ENCODE results near the gene RUFY4.
"Not testable (repeated sequence)": the region's sequence is repeated elsewhere in the genome, so short reads cannot be mapped to it uniquely, and the experiment has no call there.

RUFY4 gene

DNA sequence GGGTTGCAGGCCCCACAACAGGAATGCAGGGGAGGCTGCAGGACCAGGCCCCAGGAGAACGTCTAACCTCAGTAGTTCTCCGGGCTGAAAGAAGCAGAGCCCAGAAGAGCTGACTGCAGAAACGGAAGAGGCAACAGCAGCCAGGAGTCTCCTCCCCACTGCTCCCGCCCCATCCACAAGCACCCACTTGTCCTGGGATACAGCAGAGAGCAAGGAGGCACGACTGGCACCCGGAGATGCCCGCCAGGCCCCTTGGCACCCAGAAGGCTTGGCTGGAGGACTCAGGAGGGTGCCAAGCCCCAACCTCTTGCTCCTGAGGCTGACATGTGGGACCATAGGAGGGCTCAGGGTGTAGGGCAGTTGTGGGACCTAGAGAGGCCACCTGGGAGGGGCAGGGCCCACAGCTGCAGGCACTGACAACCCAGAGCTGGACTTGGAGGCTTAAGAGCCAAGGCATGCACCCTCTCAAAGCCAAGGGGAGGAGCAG, 37.2 kb upstream of the RUFY4 start:
- DNase-seq, result no peak

DNA sequence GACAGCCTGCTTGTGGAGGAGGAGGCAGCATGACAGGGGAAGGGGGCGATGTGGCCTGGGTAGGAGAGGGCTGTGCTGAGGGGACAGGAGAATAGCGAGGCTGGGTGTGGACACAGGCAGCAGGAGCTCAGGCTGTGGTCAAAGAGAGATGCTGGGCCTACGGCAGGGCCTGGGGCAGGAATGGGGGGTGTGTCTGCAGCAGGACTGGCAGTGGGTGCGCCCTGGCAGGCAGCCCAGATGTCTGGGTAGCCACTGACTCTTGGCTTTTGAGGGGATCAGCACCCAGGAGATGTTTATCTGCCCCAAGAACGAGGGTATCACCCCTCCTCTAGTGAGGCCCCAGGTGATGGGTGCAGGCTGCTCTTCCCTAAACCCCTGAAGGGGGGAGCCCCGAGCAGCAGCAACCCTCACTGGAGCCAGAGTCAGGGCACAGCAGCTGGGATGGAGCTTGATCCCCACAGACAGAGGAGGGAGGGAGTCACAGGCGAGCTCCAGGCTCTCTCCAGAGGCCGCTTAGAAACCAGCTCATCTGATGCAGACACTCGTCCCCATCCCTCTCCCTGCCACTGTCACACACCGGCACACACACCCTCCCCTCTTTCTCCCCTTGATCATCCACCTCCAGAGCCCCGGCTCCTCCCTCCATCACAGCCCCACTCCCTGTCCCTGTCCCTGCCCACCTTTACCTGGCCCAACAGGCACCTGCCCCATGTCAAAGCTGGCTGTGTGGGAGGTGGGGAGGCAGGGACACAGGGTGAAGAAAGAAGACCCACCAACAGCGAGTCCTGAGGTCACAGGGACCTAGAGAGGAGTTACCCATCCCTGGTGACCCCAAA, 36.5 kb upstream of the RUFY4 start:
- DNase-seq, result no peak

DNA sequence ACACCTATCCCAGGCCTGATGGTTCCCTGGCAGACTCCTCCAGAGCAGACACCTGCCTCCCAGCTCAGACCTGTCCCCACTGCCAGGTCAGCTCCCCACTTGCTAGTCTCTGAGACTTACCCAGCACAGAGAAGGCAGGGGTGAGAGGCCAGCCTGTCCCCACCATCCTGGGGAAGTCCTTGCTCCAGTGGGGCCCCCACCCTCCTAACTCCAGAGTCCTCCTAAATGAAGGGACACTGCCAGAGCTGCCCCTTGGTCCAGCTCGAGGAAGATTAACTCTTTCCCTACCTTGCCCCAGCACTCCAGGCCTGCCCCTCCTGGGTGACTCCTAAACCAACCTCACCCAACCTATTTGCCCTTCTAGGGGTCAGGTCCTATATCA, 35.9 kb upstream of the RUFY4 start:
- DNase-seq, result no peak

DNA sequence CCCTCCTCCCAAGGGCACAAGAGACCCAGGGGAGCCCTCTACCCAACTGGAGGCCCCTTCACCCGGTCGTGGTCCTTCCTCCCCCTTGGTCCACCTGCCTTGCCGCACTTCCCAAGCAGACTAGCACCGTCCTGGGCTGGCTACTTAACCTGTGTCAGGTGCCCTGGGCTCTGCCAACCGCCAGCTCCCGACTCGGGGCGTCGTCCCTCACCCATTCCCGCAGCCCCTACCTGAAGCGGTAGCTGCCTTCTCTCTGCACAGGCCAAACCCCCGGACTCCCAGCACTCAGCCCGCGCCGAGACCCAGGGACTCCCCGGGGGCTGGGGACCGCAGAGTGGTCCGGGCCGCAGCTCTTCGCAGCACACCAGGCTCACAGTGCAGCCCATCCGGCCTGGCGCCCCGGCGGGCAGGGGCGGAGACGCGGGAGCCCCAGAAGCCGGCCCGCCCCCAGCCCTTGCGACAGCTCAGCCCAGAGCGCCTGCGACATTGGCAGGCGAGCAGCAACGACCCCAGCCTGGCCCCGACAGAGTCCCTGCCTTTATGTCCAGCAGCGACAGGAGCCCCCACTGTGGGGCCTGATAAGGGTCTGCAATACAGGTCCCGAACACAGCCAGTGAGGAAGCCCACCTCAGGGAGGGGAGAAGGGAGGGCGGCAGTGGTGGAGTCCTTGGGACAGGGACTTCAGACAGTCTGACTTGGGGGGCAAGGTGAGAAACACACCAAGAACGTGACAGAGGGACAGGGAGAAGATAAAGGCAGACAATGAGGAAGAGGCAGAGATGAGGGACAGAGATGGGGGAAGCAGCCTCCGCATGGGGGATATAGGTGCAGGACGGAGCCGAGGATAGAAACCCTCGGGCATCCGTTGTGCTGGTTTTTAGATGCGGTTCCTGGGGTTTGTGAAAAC, 35.2 kb upstream of the RUFY4 start:
- DNase-seq, result no peak

DNA sequence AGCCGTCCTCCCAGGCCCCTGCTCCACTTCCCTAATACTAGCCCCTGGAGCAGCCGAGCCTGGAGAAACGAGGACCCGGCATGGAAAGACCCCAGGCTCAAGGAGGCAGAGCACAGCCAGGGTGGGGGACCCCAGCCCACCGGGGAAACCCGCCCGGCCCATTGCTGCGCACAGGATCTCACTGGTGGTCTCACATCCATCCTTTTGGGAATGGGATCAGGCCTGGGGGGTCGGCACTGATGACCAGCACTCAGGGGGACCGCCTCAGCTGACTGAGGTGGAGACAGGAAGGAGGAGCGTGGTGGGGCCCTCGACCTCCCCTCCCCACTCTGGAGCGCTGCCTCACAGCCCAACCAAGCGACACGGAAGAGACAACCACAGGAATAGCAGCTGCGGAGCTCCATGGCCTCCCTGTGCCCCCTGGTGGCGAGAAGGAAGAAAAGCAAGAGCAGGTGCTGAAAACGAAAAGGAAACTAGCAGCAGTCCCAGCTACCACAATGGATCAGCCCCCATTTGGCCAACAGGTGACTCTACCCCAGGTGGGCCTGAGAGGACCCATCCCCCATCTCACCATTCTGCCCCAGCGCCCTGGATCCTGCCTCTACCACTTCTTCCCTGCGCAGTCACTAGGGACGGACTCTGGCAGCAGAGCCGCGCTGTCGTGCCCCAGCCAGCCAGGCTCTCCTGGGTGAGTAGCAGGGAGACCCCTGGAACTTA, 34.4 kb upstream of the RUFY4 start:
- peak in 1 of 2 experiments; percentile 43 for DNase-seq

DNA sequence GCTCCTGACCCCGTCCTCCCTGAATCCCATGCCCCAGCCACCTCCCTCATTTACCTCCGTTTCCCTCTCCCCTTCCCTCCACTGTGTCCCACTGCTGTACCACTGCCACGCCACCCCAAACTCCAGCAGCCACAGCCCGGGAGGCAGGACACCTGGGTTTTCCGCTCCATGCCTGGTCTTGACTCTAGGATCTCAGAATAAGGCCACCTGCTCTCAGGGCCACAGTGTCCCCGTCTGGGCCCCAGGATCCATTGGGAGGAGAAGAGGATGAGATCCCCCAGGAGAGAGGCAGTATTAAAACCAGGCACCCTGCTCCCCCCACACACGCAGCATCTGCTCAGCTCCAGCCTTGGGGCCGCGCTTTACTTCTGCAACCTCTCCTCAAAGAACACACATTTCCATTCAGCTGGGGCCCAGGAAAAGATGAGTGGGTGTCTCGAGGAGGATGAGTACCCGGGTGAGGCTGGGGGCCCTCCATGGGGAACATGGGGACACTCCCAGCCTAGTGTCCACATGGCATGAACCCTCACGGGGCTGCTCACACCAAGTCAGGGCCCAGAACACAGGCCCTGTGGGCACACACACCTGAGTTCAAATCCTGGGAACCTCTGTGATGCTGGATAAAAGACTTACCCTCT, 33.5 kb upstream of the RUFY4 start:
- no peak for DNase-seq

DNA sequence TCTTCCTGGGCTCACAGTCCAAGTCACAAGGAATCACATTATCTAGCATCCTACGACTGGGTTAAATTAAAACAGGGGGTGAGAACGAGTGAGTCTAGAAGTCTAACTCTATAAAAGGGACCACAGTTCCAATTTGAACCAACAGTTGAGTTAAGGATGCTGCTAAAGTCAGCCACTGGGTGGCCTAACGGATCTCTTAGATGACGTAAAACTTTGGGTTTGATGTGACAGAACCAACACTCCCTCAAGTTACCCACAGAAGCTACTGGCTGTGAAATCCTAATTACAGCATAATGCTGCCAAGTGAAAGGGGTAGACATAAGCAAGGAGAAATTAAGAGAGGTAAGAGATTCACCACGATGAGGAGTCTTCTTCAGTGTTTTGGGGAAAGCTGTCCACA, 32.7 kb upstream of the RUFY4 start:
- DNase-seq, result no peak

DNA sequence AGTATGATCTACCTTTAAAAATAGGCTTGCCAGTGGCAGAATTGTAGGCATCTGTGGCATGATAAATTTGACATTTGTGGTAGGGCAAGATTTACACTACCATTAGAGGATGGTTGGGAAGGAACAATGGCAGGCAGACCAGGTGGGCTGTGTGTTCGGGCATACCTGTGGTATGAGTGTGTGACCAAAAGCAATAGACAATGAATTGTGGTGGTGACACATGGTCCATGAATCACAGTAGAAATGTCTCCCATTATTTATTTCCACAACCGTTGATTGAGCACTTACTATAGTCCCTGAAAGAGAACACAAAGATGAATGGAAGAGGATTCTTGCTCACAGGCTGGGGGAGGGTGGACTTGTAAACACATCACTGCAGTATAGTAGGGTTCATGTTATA, 29.9 kb upstream of the RUFY4 start:
- no peak for DNase-seq

DNA sequence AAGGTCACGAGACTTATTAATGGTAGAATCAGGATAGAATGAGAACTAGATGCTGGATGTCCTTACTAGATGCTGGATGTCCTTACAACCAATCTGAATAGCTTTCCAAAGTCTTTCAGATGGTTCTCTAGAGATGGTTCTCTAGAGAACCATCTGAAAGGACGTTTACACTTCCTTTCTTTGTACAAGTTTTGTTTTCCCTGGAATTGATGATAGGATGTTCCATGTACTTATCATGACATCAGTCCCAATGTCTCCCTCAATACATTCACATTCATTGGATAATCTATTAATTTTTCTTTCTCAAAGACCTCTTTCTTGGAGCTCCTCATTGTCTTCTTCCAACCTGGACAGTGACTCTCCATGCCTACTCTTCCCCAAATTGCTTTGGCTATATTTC, 28.2 kb upstream of the RUFY4 start:
- no peak for DNase-seq

DNA sequence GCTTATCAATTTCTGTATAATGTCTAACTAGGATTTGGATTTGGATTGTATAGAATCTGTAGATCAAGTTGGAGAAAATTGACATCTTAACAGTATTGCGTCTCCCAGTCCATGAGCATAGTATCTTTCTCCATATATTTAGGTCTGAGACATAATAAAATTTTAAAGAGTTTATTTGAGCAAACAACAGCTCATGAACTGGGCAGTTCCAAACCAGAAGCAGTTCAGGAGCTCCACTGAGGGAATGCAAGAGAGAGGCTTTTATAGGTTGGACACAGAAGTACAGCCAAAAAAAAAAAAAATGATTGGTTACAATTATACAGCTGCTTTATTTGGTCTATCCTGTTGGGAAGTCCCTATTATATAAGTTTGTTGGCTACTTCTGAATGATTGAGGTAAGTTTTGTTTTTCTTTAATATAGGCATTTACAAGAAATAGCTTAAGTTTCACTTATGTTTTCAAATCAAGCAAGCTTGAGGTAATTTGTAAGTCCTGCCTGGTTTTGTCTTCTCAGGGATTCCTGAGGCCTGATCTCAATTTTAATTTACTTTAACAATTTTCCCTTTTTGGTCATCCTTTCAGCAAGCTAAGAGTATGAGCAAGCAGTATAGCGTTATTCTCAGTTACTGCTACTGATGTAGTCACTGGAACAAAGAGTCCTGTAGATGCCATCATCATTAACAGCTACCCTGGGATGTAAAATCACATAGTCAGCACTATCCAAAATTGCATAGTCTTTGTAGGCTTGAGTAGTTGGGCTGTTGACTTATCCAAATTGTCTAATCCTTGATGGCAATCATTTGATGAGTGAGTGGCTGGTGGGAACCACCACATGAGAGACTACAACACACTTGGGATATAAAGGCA, 27.5 kb upstream of the RUFY4 start:
- no peak for DNase-seq

DNA sequence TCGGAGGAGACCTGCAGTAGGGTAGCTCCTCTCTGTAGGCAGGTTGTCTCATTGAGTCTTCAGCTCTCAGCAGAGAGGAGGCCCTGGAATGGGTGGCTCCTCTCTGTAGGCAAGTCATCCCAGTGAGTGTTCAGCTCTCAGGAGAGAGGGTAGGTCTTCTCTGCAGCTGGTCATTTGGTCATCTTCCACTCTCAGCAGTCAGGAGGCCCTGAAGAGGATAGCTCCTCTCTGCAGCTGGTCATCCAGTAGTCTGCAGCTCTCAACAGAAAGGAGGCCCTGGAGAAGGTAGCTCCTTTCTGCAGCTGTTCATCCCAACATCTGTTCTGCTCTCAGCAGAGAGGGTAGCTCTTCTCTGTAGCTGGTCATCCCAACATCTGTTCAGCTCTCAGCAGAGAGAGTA, 26.0 kb upstream of the RUFY4 start:
- DNase-seq, result no peak

DNA sequence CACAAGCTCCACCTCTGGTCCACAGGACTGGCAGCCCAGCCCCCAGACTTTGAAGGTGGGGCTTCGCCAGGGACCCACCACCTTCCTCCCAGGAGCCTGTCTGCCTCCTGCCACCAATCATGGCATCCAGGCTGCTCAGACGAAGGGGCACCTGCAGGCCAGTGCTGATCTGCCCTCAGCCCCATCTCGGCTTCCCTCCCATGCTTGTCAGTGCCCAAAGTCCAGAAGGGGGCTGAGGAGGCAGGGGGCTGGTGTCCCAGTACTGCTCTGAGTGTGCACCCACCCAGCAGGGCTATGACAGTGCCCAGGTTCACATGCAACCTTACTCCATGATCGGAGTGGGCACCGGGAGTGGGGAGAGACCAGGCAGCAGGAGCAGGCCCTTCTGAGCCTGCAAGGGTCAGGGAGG, 25.3 kb upstream of the RUFY4 start:
- no peak for DNase-seq

DNA sequence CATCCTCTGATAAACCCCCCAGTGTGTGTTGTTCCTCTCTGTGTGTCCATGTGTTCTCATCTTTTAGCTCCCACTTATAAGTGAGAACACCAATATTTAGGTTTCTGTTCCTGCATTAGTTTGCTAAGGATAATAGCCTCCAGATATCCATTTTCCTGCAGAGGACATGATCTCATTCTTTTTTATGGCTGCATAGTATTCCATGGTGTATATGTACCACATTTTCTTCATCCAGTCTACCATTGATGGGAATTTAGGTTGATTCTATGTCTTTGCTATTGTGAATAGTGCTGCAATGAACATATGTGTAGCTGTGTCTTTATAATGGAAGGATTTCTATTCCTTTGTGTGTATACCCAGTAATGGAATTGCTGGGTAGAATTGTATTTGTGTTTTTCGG, 24.5 kb upstream of the RUFY4 start:
- not testable (repeated sequence) for DNase-seq

DNA sequence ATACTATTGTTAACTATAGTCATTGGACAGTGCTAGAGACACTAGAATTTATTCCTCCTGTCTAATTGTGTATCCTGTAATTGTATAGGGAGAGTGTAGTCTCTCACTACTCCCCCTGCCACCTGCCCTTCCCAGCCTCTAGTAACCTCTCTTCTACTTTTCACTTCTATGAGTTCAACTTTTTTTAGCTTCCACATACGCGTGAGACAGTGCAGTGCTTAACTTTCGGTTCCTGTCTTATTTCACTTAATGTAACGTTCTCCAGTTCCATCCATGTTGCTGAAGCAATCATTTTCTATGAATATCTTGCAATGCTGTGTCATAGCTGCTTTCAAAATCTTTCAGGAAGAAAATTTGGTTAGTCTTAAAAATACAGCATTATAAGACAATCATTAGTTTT, 22.8 kb upstream of the RUFY4 start:
- DNase-seq, result no peak

DNA sequence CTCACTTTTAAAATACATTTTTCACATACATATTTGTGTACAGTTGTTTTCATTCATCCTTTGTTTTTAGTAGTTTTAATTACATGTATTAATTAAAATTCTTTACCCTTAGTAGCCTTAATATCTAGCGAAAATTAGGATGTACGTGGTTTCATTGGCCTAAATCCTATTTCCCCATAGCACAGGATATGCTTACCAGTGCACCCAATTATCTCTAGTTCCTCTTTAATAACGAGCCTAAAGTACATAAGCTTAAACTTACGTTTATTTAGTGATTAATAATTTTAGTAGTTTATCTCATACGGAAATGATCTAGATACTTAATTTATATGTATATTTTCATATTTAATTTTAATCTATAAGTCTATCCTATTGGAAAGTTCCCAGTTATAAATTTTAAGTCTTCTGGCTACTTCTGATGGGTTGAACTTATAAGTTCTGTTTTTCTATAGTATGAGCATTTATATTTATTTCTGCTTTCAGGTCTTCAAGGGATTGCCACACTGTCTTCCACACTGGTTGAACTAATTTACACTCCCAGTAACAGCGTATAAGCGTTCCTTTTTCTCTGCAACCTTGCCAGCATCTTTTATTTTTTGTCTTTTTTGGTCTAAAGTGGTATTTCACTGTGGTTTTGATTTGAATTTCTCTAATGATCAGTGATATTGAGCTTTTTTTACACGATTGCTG, 21.4 kb upstream of the RUFY4 start:
- no peak for DNase-seq

DNA sequence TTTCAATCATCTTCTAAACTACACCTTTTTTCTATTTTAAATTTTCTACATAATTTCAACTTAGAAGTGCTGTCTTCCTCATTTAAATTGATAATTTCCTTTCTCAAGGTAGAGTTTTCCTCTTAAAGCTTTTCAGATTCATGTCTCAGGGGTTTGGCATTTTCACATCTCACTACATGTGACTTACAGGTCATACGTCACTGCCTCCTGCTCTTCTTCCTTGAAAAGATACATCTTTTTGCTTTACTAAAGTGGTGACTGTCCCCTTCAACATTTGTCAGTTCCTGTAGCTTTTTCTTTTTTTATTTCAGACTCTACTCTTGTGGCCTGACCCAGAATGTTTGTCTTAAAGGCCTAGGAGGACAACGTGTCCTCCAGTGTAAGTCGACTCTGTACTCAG, 17.1 kb upstream of the RUFY4 start:
- DNase-seq, result no peak

DNA sequence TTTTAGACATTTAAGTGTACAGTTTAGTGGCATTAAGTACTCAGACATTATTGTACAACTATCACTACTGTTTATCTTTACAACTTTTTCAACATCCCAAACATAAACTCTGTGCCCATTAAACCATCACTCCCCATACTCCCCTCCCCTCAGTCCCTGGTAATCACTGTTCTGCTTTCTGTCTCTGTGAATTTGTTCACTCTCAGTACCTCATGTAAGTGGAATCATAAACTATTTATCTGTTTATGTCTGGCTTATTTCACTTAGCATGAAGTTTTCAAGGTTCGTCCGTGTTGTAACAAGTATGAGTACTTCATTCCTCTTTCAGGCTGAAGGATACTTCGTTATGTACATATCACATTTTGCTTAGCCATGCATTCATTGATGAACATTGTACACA, 9.8 kb upstream of the RUFY4 start:
- DNase-seq, result no peak

DNA sequence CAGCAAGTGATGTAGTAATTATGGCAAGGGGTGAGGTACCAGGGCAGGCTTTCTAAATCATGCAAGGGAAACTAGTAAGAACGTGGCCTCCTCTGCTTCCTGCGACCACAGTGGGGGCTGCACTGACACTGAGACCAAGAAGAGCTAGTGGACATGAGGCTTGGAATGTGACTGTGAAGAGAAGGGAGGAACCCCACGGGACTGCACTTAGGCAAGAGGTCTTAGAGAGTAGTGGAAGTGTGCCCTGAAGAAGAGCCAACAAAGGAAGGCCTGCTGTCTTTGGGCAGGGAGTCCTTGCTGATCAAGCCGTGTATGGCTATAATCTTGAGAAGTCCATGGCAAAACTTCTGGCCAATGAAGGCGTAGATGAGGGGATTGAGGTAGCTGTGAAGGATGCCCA, 8.9 kb upstream of the RUFY4 start:
- DNase-seq, result no peak

DNA sequence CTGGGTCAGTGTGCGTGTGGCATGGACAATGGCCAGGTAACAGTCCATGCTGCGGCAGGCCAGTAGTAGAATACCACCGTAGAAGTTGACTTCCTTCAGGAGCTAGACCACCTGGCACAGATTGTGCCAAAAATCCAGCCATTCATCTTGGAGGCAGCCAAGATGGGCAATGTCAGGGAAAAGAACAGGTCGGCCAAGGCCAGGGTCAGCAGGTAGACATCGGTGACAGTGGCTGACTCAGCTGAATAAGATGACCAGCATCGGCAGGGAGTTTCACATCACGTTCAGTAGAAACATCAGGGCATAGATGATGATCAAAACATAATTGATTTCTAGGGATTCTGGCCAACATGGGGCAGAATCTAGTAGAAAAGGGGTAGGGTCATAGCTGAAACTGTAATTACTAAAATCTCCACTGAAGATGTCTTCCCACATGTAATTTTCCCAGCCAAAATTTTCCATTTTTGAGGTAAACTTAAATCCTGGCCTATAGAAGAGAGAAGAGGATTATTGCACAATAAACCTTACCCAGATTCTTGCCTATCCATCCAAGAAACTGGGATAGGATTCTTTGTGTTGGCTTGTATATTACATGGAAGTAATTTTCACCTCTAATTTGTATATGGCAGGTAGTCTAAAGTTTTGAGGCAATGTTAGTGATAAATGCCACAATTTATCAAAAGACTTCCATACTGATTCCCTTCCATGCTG, 7.9 kb upstream of the RUFY4 start:
- no peak for DNase-seq

DNA sequence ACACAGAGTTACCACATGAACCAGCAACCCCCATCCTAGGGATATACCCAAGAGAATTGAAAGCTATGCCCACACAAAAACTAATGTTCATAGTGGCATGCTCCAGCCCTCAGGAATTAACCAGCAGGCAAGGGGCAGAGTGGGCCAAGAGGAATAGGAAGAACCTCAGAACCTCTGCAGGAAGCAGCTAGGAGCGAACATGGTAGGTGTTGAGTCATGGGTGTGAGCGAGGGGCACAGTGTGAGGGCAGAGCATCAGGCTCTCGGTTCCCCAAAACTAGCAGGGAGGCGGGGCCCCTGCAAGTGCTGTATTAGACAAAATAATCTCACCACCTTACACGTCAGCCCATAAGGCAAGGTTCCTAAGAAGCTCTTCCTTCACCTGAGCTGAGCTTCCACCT, 5.6 kb upstream of the RUFY4 start:
- no peak for DNase-seq

DNA sequence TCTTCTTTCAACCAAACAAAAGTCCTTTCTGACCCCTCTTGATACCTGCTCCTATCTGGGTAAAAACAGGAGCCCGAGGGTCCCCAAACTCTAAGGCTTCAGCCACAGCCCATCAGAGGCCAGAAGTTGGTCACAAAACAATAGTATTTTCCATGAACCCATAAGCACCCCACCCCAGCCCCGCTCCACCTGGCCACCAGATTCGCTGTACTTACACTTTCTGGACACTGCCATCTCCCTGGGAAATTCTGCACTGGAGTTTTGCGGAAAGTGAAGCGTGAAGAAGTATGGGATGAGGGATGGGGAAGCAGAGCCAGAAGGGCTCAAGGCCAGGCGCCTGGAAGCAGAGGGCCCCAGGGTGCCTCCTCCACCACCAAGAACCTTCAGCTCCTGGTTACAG, 5.2 kb upstream of the RUFY4 start:
- DNase-seq, result no peak

Measured in SW 1271 (cell line).